SK-N-SH (cell line): ENCODE measurements around the gene ATXN2. TPM values are rescaled to one million over a fixed set of nuclear protein-coding genes. Genes with fewer than 3 reads are reported as not detected.

Experiments
- CTCF ChIA-PET: fragments of 300-600, 350-600 bp; formaldehyde crosslinking; extraction: SDS; loops from one replicate; lab custom pipeline; 2021; lab: Yijun Ruan, JAX
- POLR2A ChIA-PET: fragments of 350-600 bp; sonication (Branson Sonifier 250); formaldehyde crosslinking; extraction: SDS; loops from one replicate; lab custom pipeline; 2020; ENCODE audit warnings: antibody characterized with exemption, inconsistent platforms; lab: Yijun Ruan, JAX
- DNase-seq: peaks from one replicate; pipeline ENCODE4 v3.0.0; 2012
- H2AFZ ChIP-seq: fragments of 200-600 bp; sonication (generic); 2 replicates; pipeline ENCODE4 v1.8.1; 2016; ENCODE audit warnings: antibody characterized with exemption, mild to moderate bottlenecking, low read depth
- H3F3A ChIP-seq: fragments of 200-600 bp; sonication (generic); replicated peaks from 2 replicates; pipeline ENCODE3; 2016; ENCODE audit warnings: antibody characterized with exemption, mild to moderate bottlenecking; ENCODE audit not compliant: insufficient read depth
- H3K27ac ChIP-seq, 2 experiments: fragments of 200-500 bp in 1 of 2; fragments of 200-600 bp in 1 of 2; sonication (Bioruptor generic) in 1 of 2; sonication (generic), shearing (Covaris generic) in 1 of 2; 2 replicates each; pipeline versions ENCODE4 v1.5.1 to v1.6.1; 2014 to 2016; ENCODE audit warnings: low read depth in 2 of 2, inconsistent platforms in 1 of 2, low read length in 1 of 2, mild to moderate bottlenecking in 1 of 2, mixed read lengths in 1 of 2
- H3K27me3 ChIP-seq: fragments of 200-600 bp; sonication (generic), shearing (Covaris generic); 2 replicates; pipeline ENCODE4 v1.6.1; 2016; ENCODE audit warnings: mixed run types; ENCODE audit not compliant: insufficient read depth
- H3K36me3 ChIP-seq, 2 experiments: fragments of 200-500 bp in 1 of 2; fragments of 200-600 bp in 1 of 2; sonication (Bioruptor generic) in 1 of 2; sonication (generic) in 1 of 2; replicated peaks in 1 of 2; 2 replicates each; pipeline versions ENCODE3 to v1.5.1; 2014 to 2016; ENCODE audit warnings: low read length in 1 of 2, mild to moderate bottlenecking in 1 of 2; ENCODE audit not compliant: insufficient read depth in 2 of 2, control insufficient read depth in 1 of 2
- H3K4me1 ChIP-seq, 2 experiments: fragments of 200-500 bp in 1 of 2; fragments of 200-600 bp in 1 of 2; sonication (Bioruptor generic) in 1 of 2; sonication (generic), shearing (Covaris generic) in 1 of 2; 2 replicates each; pipeline versions ENCODE4 v1.5.1 to v1.6.1; 2014 to 2016; ENCODE audit warnings: low read depth in 1 of 2, low read length in 1 of 2, mixed run types in 1 of 2; ENCODE audit not compliant: insufficient read depth in 2 of 2, control insufficient read depth in 1 of 2
- H3K4me2 ChIP-seq: fragments of 200-600 bp; sonication (generic), shearing (Covaris generic); 2 replicates; pipeline ENCODE4 v1.6.1; 2017; ENCODE audit warnings: mixed run types
- H3K4me3 ChIP-seq, 2 experiments: fragments of 200-500 bp in 1 of 2; fragments of 200-600 bp in 1 of 2; sonication (Bioruptor generic) in 1 of 2; sonication (generic), shearing (Covaris generic) in 1 of 2; 2 replicates each; pipeline versions ENCODE4 v1.5.1 to v1.8.1; 2014 to 2016; ENCODE audit warnings: low read depth in 2 of 2, inconsistent platforms in 1 of 2, low read length in 1 of 2, mild to moderate bottlenecking in 1 of 2, mixed read lengths in 1 of 2, moderate library complexity in 1 of 2
- H3K79me2 ChIP-seq: fragments of 200-600 bp; sonication (generic); 2 replicates; pipeline ENCODE4 v1.8.1; 2017; ENCODE audit warnings: mild to moderate bottlenecking; ENCODE audit not compliant: insufficient read depth
- H3K9ac ChIP-seq: fragments of 200-600 bp; sonication (generic); 2 replicates; pipeline ENCODE4 v1.6.1; 2017; ENCODE audit warnings: mixed run types
- H3K9me2 ChIP-seq: fragments of 200-600 bp; sonication (generic); 2 replicates; pipeline ENCODE4 v1.6.1; 2017; ENCODE audit warnings: mixed run types
- H3K9me3 ChIP-seq: fragments of 200-600 bp; sonication (generic); 2 replicates; pipeline ENCODE4 v1.6.1; 2017; ENCODE audit warnings: mixed run types, mild to moderate bottlenecking, moderate library complexity
- H4K20me1 ChIP-seq: fragments of 200-600 bp; sonication (generic); 2 replicates; pipeline ENCODE4 v1.6.1; 2017; ENCODE audit warnings: mild to moderate bottlenecking, mixed run types; ENCODE audit not compliant: insufficient read depth
- CTCF ChIP-seq: fragments of 200-600 bp; sonication (generic); IDR thresholded peaks from 2 replicates; pipeline ENCODE4 v1.6.1; 2017; ENCODE audit warnings: antibody characterized with exemption, mild to moderate bottlenecking, moderate library complexity
- EP300 ChIP-seq, 2 experiments: IDR thresholded peaks; 2 replicates each; pipeline versions ENCODE4 v1.4.0 to v1.6.1; 2012; ENCODE audit warnings: borderline replicate concordance in 1 of 2, low read depth in 1 of 2, low read length in 1 of 2
- FOSL2 ChIP-seq: IDR thresholded peaks from 2 replicates; pipeline ENCODE4 v1.4.0; 2012; ENCODE audit warnings: low read depth, mild to moderate bottlenecking, moderate library complexity, borderline replicate concordance
- FOXJ3 ChIP-seq: sonication (generic); formaldehyde crosslinking; IDR thresholded peaks from 2 replicates; pipeline ENCODE4 v1.5.1; 2020; ENCODE audit warnings: mild to moderate bottlenecking, missing genetic modification reagents
- FOXM1 ChIP-seq: IDR thresholded peaks from 2 replicates; pipeline ENCODE4 v1.4.0; 2012; ENCODE audit warnings: low read depth, mild to moderate bottlenecking
- MXI1 ChIP-seq: IDR thresholded peaks from 2 replicates; pipeline ENCODE4 v1.6.1; 2012; ENCODE audit warnings: mild to moderate bottlenecking, low read depth, low read length, improper control_type of control experiment
- NFIC ChIP-seq: IDR thresholded peaks from 2 replicates; pipeline ENCODE4 v1.4.0; 2012; ENCODE audit warnings: borderline replicate concordance
- POLR2AphosphoS5 ChIP-seq: IDR thresholded peaks from 2 replicates; pipeline ENCODE4 v1.6.1; 2012; ENCODE audit warnings: low read depth, low read length
- RCOR1 ChIP-seq: fragments of 150-350 bp; IDR thresholded peaks from 2 replicates; pipeline ENCODE4 v1.6.1; 2017; ENCODE audit warnings: antibody characterized with exemption, low read length
- RXRA ChIP-seq: IDR thresholded peaks from 2 replicates; pipeline ENCODE4 v1.4.0; 2012; ENCODE audit warnings: low read depth, mild to moderate bottlenecking, borderline replicate concordance
- SMC3 ChIP-seq: IDR thresholded peaks from 2 replicates; pipeline ENCODE4 v1.6.1; 2012; ENCODE audit warnings: low read depth, low read length, improper control_type of control experiment
- USF1 ChIP-seq: IDR thresholded peaks from 2 replicates; pipeline ENCODE4 v1.4.0; 2012; ENCODE audit warnings: low read depth, borderline replicate concordance
- ZBTB33 ChIP-seq: IDR thresholded peaks from 2 replicates; pipeline ENCODE4 v1.4.0; 2012; ENCODE audit warnings: low read depth, borderline replicate concordance
- WGBS: methylation state at CpG from one replicate; pipeline ENCODE4 v1.1.6; 2017; ENCODE audit warnings: low lambda C conversion rate; 5-methylcytosine and 5-hydroxymethylcytosine counted together
- polyA plus RNA-seq, 3 experiments: library from polyadenylated mRNA; depleted of rRNA; stranded (reverse); fragments of >200 nt; gene quantifications; 2 replicates each; pipeline ENCODE4 v1.2.3, GENCODE V29; 2012

The ATXN2 gene
- polyA plus RNA-seq, 1 of the 3 experiments (the other 2 are of a cell fraction), result 35.7 TPM

- TF ChIP-seq EP300 (IDR thresholded peaks at IDR 0.05; ENCODE audit: borderline replicate concordance in 1 of 2, low read depth in 1 of 2, low read length in 1 of 2) (no peak), FOXM1 (no peak), FOXJ3 (no peak), SMC3 (no peak)
These were observed 162.3 kb downstream of the ATXN2 start (continued) for GRCh38 chr12:111436811-111437210.

- no peak for DNase-seq
- peaks cover 0 to 5% of the 10 kb centered on the region in 2 experiments for H3K36me3 ChIP-seq
- peaks cover 99% of the 10 kb centered on the region for H4K20me1 ChIP-seq
- H3K9me3 ChIP-seq, result no peaks in the 10 kb centered on the region
- H3K4me3 ChIP-seq, result no peak overlapping the region
- no peaks in the 10 kb centered on the region for H3K9me2 ChIP-seq
- H3K79me2 ChIP-seq, result peaks cover 100% of the 10 kb centered on the region
- H3K4me2 ChIP-seq, result no peak overlapping the region
- H3K9ac ChIP-seq, result no peak overlapping the region
- TF ChIP-seq RCOR1 (no peak), POLR2AphosphoS5 (no peak), ZBTB33 (no peak), USF1 (no peak), NFIC (no peak), FOSL2 (no peak), RXRA (no peak), CTCF (no peak), EP300 (IDR thresholded peaks at IDR 0.05; ENCODE audit: borderline replicate concordance in 1 of 2, low read depth in 1 of 2, low read length in 1 of 2) (no peak), MXI1 (no peak)
- H3K4me1 ChIP-seq, result peaks cover 26 to 52% of the 10 kb centered on the region in 2 experiments
- H3K27ac ChIP-seq, result peak overlapping the region in 1 of 2 experiments; percentile 50; a peak in 2 of 4 replicates
- CTCF ChIA-PET, result interaction anchor here (0.9 to 4.5 kb wide), 3 partner anchors 15 to 40 kb away, joined by 3 to 23 read pairs (median 12); no protein-coding TSS in a partner anchor
- 100% methylated on average over 2 of the region's 7 CpGs for WGBS
- H3F3A ChIP-seq, result peaks cover 37% of the 10 kb centered on the region
- no peaks in the 10 kb centered on the region for H3K27me3 ChIP-seq
- H2AFZ ChIP-seq, result no peak overlapping the region
- POLR2A ChIA-PET, result no interaction called here
These were observed 162.8 kb downstream of the ATXN2 start for GRCh38 chr12:111436266-111436665.
